ENCODE data around the gene CHAF1A.

Gene CHAF1A

GRCh38 chr19:4456843-4457653 lies 54.6 kb downstream of the CHAF1A start:
- DNase-seq (ENCODE audit: low spot score in 2 of 2): peak in 1 of 2 donors; percentile 71
- Mint-ChIP-seq H3K4me1 (peaks cover 29% of the 10 kb centered on the region), H3K27ac (peak overlapping the region; percentile 97), H3K36me3 (peaks cover 56% of the 10 kb centered on the region), H3K4me3 (peak overlapping the region; percentile 92), H3K9me3 (no peaks in the 10 kb centered on the region)
- peak; percentile 39 for ATAC-seq

GRCh38 chr19:4457654-4458395 lies 55.4 kb downstream of the CHAF1A start, which contains the start of gene UBXN6:
Gene UBXN6, minus strand, starts transcription at chr19:4457794. Its CDS starts 97 bp downstream, at chr19:4457697.
- ATAC-seq (peak; percentile 98), DNase-seq (ENCODE audit: low spot score in 2 of 2) (peak; percentile 94 to 98)
- peak within 1 kb of the TSS; percentile 92 for H3K4me3 Mint-ChIP-seq

GRCh38 chr19:4464815-4465581 lies 62.6 kb downstream of the CHAF1A start:
- H3K9me3 Mint-ChIP-seq: no peaks in the 10 kb centered on the region
- no peaks in the 10 kb centered on the region for H3K36me3 Mint-ChIP-seq
- H3K4me3 Mint-ChIP-seq: no peak overlapping the region
- H3K27ac Mint-ChIP-seq: no peak overlapping the region
- DNase-seq (ENCODE audit: low spot score in 2 of 2) (no peak), ATAC-seq (no peak)
- H3K4me1 Mint-ChIP-seq: no peaks in the 10 kb centered on the region

More at GRCh38 chr19:4457654-4458395, 55.4 kb downstream of the CHAF1A start, which contains the start of gene UBXN6:
- Mint-ChIP-seq H3K36me3 (peaks cover 48% of the 10 kb centered on the region), H3K4me1 (peaks cover 29% of the 10 kb centered on the region), H3K27ac (peak within 1 kb of the TSS; percentile 97), H3K9me3 (no peaks in the 10 kb centered on the region)

- Mint-ChIP-seq H3K27ac (no peak overlapping the region), H3K36me3 (no peaks in the 10 kb centered on the region), H3K9me3 (no peaks in the 10 kb centered on the region), H3K4me3 (no peak overlapping the region), H3K4me1 (no peaks in the 10 kb centered on the region)
- DNase-seq (ENCODE audit: low spot score in 2 of 2) (no peak), ATAC-seq (no peak)
These were observed 65.4 kb downstream of the CHAF1A start for GRCh38 chr19:4467835-4468234.

GRCh38 chr19:4471403-4472173 lies 69.1 kb downstream of the CHAF1A start:
- no peak overlapping the region for H3K4me3 Mint-ChIP-seq
- H3K9me3 Mint-ChIP-seq: no peaks in the 10 kb centered on the region
- DNase-seq (ENCODE audit: low spot score in 2 of 2) (peak; percentile 88 to 96), ATAC-seq (peak; percentile 94)
- H3K4me1 Mint-ChIP-seq: peaks cover 17% of the 10 kb centered on the region
- no peak overlapping the region for H3K27ac Mint-ChIP-seq
- peaks cover 12% of the 10 kb centered on the region for H3K36me3 Mint-ChIP-seq

GRCh38 chr19:4472174-4472974 lies 69.9 kb downstream of the CHAF1A start, which contains the start of gene HDGFL2:
Gene HDGFL2, plus strand, starts transcription at chr19:4472297. Its CDS starts 54 bp downstream, at chr19:4472351.
- ATAC-seq (no peak), DNase-seq (ENCODE audit: low spot score in 2 of 2) (no peak)
- H3K9me3 Mint-ChIP-seq: no peaks in the 10 kb centered on the region
- H3K36me3 Mint-ChIP-seq: peaks cover 17% of the 10 kb centered on the region
- H3K4me3 Mint-ChIP-seq: no peak within 1 kb of the TSS
- peak within 1 kb of the TSS; percentile 74 for H3K27ac Mint-ChIP-seq
- peaks cover 17% of the 10 kb centered on the region for H3K4me1 Mint-ChIP-seq

GRCh38 chr19:4473011-4473762 lies 70.7 kb downstream of the CHAF1A start:
- Mint-ChIP-seq H3K36me3 (peaks cover 25% of the 10 kb centered on the region), H3K27ac (peak overlapping the region; percentile 74), H3K9me3 (no peaks in the 10 kb centered on the region)

GRCh38 chr19:4473763-4474513 lies 71.5 kb downstream of the CHAF1A start:
- no peak for ATAC-seq
- DNase-seq (ENCODE audit: low spot score in 2 of 2): no peak
- H3K9me3 Mint-ChIP-seq: no peaks in the 10 kb centered on the region
- no peak overlapping the region for H3K4me3 Mint-ChIP-seq
- peak overlapping the region; percentile 74 for H3K27ac Mint-ChIP-seq
- H3K4me1 Mint-ChIP-seq: peaks cover 17% of the 10 kb centered on the region
- H3K36me3 Mint-ChIP-seq: peaks cover 32% of the 10 kb centered on the region

More at GRCh38 chr19:4473011-4473762, 70.7 kb downstream of the CHAF1A start:
- Mint-ChIP-seq H3K4me1 (peaks cover 17% of the 10 kb centered on the region), H3K4me3 (no peak overlapping the region)
- ATAC-seq (no peak), DNase-seq (ENCODE audit: low spot score in 2 of 2) (no peak)

- peaks cover 17% of the 10 kb centered on the region for H3K4me1 Mint-ChIP-seq
- H3K4me3 Mint-ChIP-seq: no peak overlapping the region
- no peaks in the 10 kb centered on the region for H3K9me3 Mint-ChIP-seq
These were observed 72.1 kb downstream of the CHAF1A start for GRCh38 chr19:4474514-4475022.

GRCh38 chr19:4477034-4477801 lies 74.8 kb downstream of the CHAF1A start:
- Mint-ChIP-seq H3K9me3 (no peaks in the 10 kb centered on the region), H3K27ac (no peak overlapping the region), H3K4me1 (peaks cover 17% of the 10 kb centered on the region), H3K36me3 (peaks cover 56% of the 10 kb centered on the region), H3K4me3 (no peak overlapping the region)
- DNase-seq (ENCODE audit: low spot score in 2 of 2) (no peak), ATAC-seq (no peak)

More at GRCh38 chr19:4474514-4475022, 72.1 kb downstream of the CHAF1A start:
- Mint-ChIP-seq H3K36me3 (peaks cover 39% of the 10 kb centered on the region), H3K27ac (peak overlapping the region; percentile 74)
- DNase-seq (ENCODE audit: low spot score in 2 of 2): no peak
- no peak for ATAC-seq

GRCh38 chr19:4482721-4483364 lies 80.4 kb downstream of the CHAF1A start:
- H3K4me3 Mint-ChIP-seq: no peak overlapping the region
- peaks cover 5% of the 10 kb centered on the region for H3K4me1 Mint-ChIP-seq
- ATAC-seq (no peak), DNase-seq (ENCODE audit: low spot score in 2 of 2) (no peak)
- peaks cover 76% of the 10 kb centered on the region for H3K36me3 Mint-ChIP-seq
- no peak overlapping the region for H3K27ac Mint-ChIP-seq
- no peaks in the 10 kb centered on the region for H3K9me3 Mint-ChIP-seq
